H1 (cell line): Measurements from ENCODE around the gene ABCC9. TPM values are rescaled to one million over a fixed set of nuclear protein-coding genes. Genes with fewer than 3 reads are reported as not detected.

Source experiments
- CTCF ChIA-PET: fragments of 300-600 bp; sonication (Branson Sonifier 250); formaldehyde crosslinking; loops from one replicate; lab custom pipeline; 2021; ENCODE audit not compliant: partially characterized antibody; lab: Charles Lee
- POLR2A ChIA-PET: fragments of 300-600 bp; sonication (Branson Sonifier 250); formaldehyde crosslinking; loops from one replicate; lab custom pipeline; 2021; ENCODE audit warnings: inconsistent platforms; ENCODE audit not compliant: partially characterized antibody; lab: Charles Lee
- DNase-seq, 2 experiments: peaks; one replicate each; pipeline versions ENCODE4 v3.0.0 to v3.0.0-alpha.2; 2010 to 2022; ENCODE audit warnings: low spot score in 2 of 2, low read depth in 1 of 2, mixed read lengths in 1 of 2
- FAIRE-seq: peaks from 2 replicates; lab custom pipeline; 2011; peaks lifted over from hg19 to GRCh38; lab: Jason Lieb, UNC
- H2AFZ ChIP-seq: 2 replicates; pipeline ENCODE4 v1.8.1; 2012; ENCODE audit warnings: low read length, inconsistent platforms
- H2AK5ac ChIP-seq: 2 replicates; pipeline ENCODE4 v1.6.1; 2013; ENCODE audit warnings: low read depth, low read length
- H2BK120ac ChIP-seq: replicated peaks from 2 replicates; pipeline ENCODE3; 2013; ENCODE audit warnings: low read depth, low read length, inconsistent platforms
- H2BK12ac ChIP-seq: 2 replicates; pipeline ENCODE4 v1.6.1; 2013; ENCODE audit warnings: low read depth, low read length
- H2BK15ac ChIP-seq: 2 replicates; pipeline ENCODE4 v1.6.1; 2013; ENCODE audit warnings: low read length
- H2BK20ac ChIP-seq: 2 replicates; pipeline ENCODE4 v1.6.1; 2013; ENCODE audit warnings: low read length
- H2BK5ac ChIP-seq: 2 replicates; pipeline ENCODE4 v1.6.1; 2013; ENCODE audit warnings: low read depth, low read length
- H3K14ac ChIP-seq: 2 replicates; pipeline ENCODE4 v1.6.1; 2013; ENCODE audit warnings: inconsistent platforms; ENCODE audit not compliant: insufficient read length
- H3K18ac ChIP-seq: 2 replicates; pipeline ENCODE4 v1.6.1; 2013; ENCODE audit warnings: low read length; ENCODE audit errors: extremely low read depth
- H3K23ac ChIP-seq: 2 replicates; pipeline ENCODE4 v1.6.1; 2013; ENCODE audit warnings: inconsistent platforms; ENCODE audit not compliant: insufficient read length
- H3K23me2 ChIP-seq: 2 replicates; pipeline ENCODE4 v1.6.1; 2013; ENCODE audit warnings: low read depth, low read length
- H3K27ac ChIP-seq: 2 replicates; pipeline ENCODE4 v1.6.1; 2011; ENCODE audit warnings: low read depth, low read length, inconsistent platforms
- H3K27me3 ChIP-seq, 4 experiments: replicated peaks in 1 of 4; 1 replicate in 1 of 4; 2 replicates in 3 of 4; pipeline versions ENCODE4 v1.6.1 to v1.8.1; 2011 to 2013; ENCODE audit warnings: low read length in 3 of 4, mild to moderate bottlenecking in 3 of 4, inconsistent platforms in 2 of 4, mixed read lengths in 2 of 4, moderate library complexity in 1 of 4; ENCODE audit not compliant: control insufficient read depth in 3 of 4, insufficient read depth in 3 of 4; ENCODE audit errors: extremely low read depth in 1 of 4
- H3K36me3 ChIP-seq, 4 experiments: 2 replicates each; pipeline versions ENCODE4 v1.6.1 to v1.8.1; 2011 to 2013; ENCODE audit warnings: mild to moderate bottlenecking in 4 of 4, low read length in 3 of 4, moderate library complexity in 2 of 4, control low read depth in 1 of 4, inconsistent platforms in 1 of 4; ENCODE audit not compliant: insufficient read depth in 4 of 4, control insufficient read depth in 2 of 4
- H3K4ac ChIP-seq: replicated peaks from 2 replicates; pipeline ENCODE3; 2013; ENCODE audit warnings: low read length, low read depth, mixed read lengths, inconsistent platforms; ENCODE audit not compliant: insufficient read length
- H3K4me1 ChIP-seq, 4 experiments: replicated peaks in 1 of 4; 1 replicate in 1 of 4; 2 replicates in 3 of 4; pipeline versions ENCODE4 v1.6.1 to v1.8.1; 2011 to 2013; ENCODE audit warnings: low read length in 3 of 4, inconsistent platforms in 2 of 4, mixed read lengths in 1 of 4; ENCODE audit not compliant: insufficient read depth in 4 of 4, control insufficient read depth in 3 of 4
- H3K4me2 ChIP-seq, 2 experiments: 2 replicates each; pipeline versions ENCODE4 v1.6.1 to v1.8.1; 2011 to 2013; ENCODE audit warnings: low read depth in 2 of 2, low read length in 2 of 2, control low read depth in 1 of 2, inconsistent platforms in 1 of 2, mild to moderate bottlenecking in 1 of 2; ENCODE audit not compliant: insufficient read depth in 1 of 2
- H3K4me3 ChIP-seq, 4 experiments: fragments of 200-600, 300-600 bp in 1 of 4; sonication (generic), shearing (Covaris generic), sonication (Bioruptor Twin) in 1 of 4; 2 replicates each; pipeline versions ENCODE4 v1.5.1 to v1.8.1; 2011 to 2016; ENCODE audit warnings: low read length in 4 of 4, low read depth in 3 of 4, control low read depth in 2 of 4, inconsistent platforms in 2 of 4, mild to moderate bottlenecking in 2 of 4, mixed read lengths in 1 of 4, moderate library complexity in 1 of 4; ENCODE audit not compliant: insufficient read depth in 2 of 4; ENCODE audit errors: extremely low read depth in 1 of 4
- H3K56ac ChIP-seq: replicated peaks from 2 replicates; pipeline ENCODE3; 2013; ENCODE audit warnings: low read depth, mild to moderate bottlenecking, mixed read lengths, low read length, inconsistent platforms; ENCODE audit not compliant: insufficient read length
- H3K79me1 ChIP-seq: 2 replicates; pipeline ENCODE4 v1.6.1; 2013; ENCODE audit warnings: low read depth, low read length, control low read depth
- H3K79me2 ChIP-seq, 2 experiments: 2 replicates each; pipeline versions ENCODE4 v1.6.1 to v1.8.1; 2012 to 2013; ENCODE audit warnings: low read length in 2 of 2, mild to moderate bottlenecking in 2 of 2, inconsistent platforms in 1 of 2; ENCODE audit not compliant: insufficient read depth in 2 of 2, control insufficient read depth in 1 of 2
- H3K9ac ChIP-seq, 4 experiments: replicated peaks in 1 of 4; 1 replicate in 1 of 4; 2 replicates in 3 of 4; pipeline versions ENCODE4 v1.6.1 to v1.8.1; 2011 to 2013; ENCODE audit warnings: low read depth in 3 of 4, low read length in 3 of 4, control low read depth in 2 of 4, mild to moderate bottlenecking in 2 of 4, moderate library complexity in 2 of 4, inconsistent platforms in 1 of 4; ENCODE audit errors: extremely low read depth in 1 of 4
- H3K9me3 ChIP-seq, 2 experiments: 2 replicates each; pipeline versions ENCODE4 v1.6.1 to v1.8.1; 2012 to 2013; ENCODE audit warnings: mild to moderate bottlenecking in 2 of 2, moderate library complexity in 2 of 2, control low read depth in 1 of 2, inconsistent platforms in 1 of 2, low read depth in 1 of 2, low read length in 1 of 2, mixed read lengths in 1 of 2; ENCODE audit not compliant: insufficient read depth in 2 of 2
- H4K20me1 ChIP-seq, 2 experiments: replicated peaks in 1 of 2; 2 replicates each; pipeline versions ENCODE3 to v1.8.1; 2011 to 2013; ENCODE audit warnings: inconsistent platforms in 2 of 2, low read length in 2 of 2, mild to moderate bottlenecking in 1 of 2; ENCODE audit not compliant: insufficient read depth in 2 of 2, control insufficient read depth in 1 of 2
- H4K5ac ChIP-seq: 2 replicates; pipeline ENCODE4 v1.6.1; 2013; ENCODE audit warnings: low read length, low read depth, mixed read lengths, inconsistent platforms; ENCODE audit not compliant: insufficient read length
- H4K8ac ChIP-seq: 2 replicates; pipeline ENCODE4 v1.8.0; 2013; ENCODE audit warnings: mild to moderate bottlenecking, moderate library complexity, low read length, inconsistent platforms; ENCODE audit not compliant: insufficient read depth; ENCODE audit errors: extremely low read depth
- H4K91ac ChIP-seq: replicated peaks from 2 replicates; pipeline ENCODE3; 2013; ENCODE audit warnings: low read length, mixed read lengths, inconsistent platforms; ENCODE audit not compliant: insufficient read length
- BRCA1 ChIP-seq: IDR thresholded peaks from 2 replicates; pipeline ENCODE4 v1.6.1; 2012; ENCODE audit warnings: low read depth, low read length, improper control_type of control experiment
- CEBPB ChIP-seq: IDR thresholded peaks from 2 replicates; pipeline ENCODE4 v1.6.1; 2012; ENCODE audit warnings: low read depth, low read length
- CHD1 ChIP-seq: IDR thresholded peaks from 2 replicates; pipeline ENCODE4 v1.6.1; 2012; ENCODE audit warnings: low read depth, low read length, improper control_type of control experiment
- EZH2 ChIP-seq: fragments of 200-600 bp; sonication (generic); IDR thresholded peaks from 2 replicates; pipeline ENCODE4 v1.7.1; 2012; ENCODE audit warnings: low read depth, mild to moderate bottlenecking, moderate library complexity, low read length, inconsistent platforms; ENCODE audit not compliant: severe bottlenecking
- JUND ChIP-seq: IDR thresholded peaks from 2 replicates; pipeline ENCODE4 v1.6.1; 2011; ENCODE audit warnings: mild to moderate bottlenecking, improper control_type of control experiment, low read length
- MAFK ChIP-seq: IDR thresholded peaks from 2 replicates; pipeline ENCODE4 v1.6.1; 2012; ENCODE audit warnings: low read depth, mild to moderate bottlenecking, improper control_type of control experiment, low read length
- POU5F1 ChIP-seq: IDR thresholded peaks from 2 replicates; pipeline ENCODE4 v1.6.1; 2011; ENCODE audit warnings: low read depth, mild to moderate bottlenecking, low read length, moderate library complexity
- RAD21 ChIP-seq, 2 experiments: IDR thresholded peaks in 1 of 2; conservative IDR thresholded peaks in 1 of 2; 2 replicates each; pipeline ENCODE4 v1.6.1; 2011; ENCODE audit warnings: low read depth in 2 of 2, low read length in 2 of 2, improper control_type of control experiment in 1 of 2, inconsistent platforms in 1 of 2, mild to moderate bottlenecking in 1 of 2, moderate library complexity in 1 of 2
- SP1 ChIP-seq: IDR thresholded peaks from 2 replicates; pipeline ENCODE4 v1.6.1; 2011; ENCODE audit warnings: low read depth, low read length
- SP4 ChIP-seq: IDR thresholded peaks from 2 replicates; pipeline ENCODE4 v1.6.1; 2012; ENCODE audit warnings: low read length, inconsistent platforms
- SUZ12 ChIP-seq: fragments of 200-600 bp; sonication (generic); IDR thresholded peaks from 2 replicates; pipeline ENCODE4 v1.6.1; 2012; ENCODE audit warnings: mild to moderate bottlenecking, inconsistent platforms, low read length, moderate library complexity, mixed read lengths
- WGBS, 2 experiments: shearing (Covaris generic) in 1 of 2; methylation state at CpG; one replicate each; pipeline versions ENCODE4 v1.1.6 to v1.1.7; 2013 to 2015; ENCODE audit warnings: low lambda C conversion rate in 2 of 2, mixed read lengths in 2 of 2, inconsistent platforms in 1 of 2, low coverage in 1 of 2, missing lambda C conversion rate in 1 of 2; ENCODE audit not compliant: insufficient replicate concordance in 2 of 2, insufficient coverage in 1 of 2, insufficient read length in 1 of 2; ENCODE audit errors: extremely low coverage in 1 of 2, missing lambda C conversion rate in 1 of 2; 5-methylcytosine and 5-hydroxymethylcytosine counted together
- polyA plus RNA-seq, 7 experiments: library from polyadenylated mRNA; depleted of rRNA in 3 of 7; stranded (reverse) in 5 of 7; unstranded in 2 of 7; fragments of >200 nt in 5 of 7; fragments of 200-250 nt in 2 of 7; gene quantifications; 1 replicate in 5 of 7; 2 replicates in 1 of 7; 4 replicates in 1 of 7; pipeline versions ENCODE4 v1.2.1 to v1.2.3, GENCODE V29; 2011 to 2013; ENCODE audit warnings: missing spikeins in 2 of 7, mixed read lengths in 2 of 7
- total RNA-seq: library from RNA; stranded (reverse); fragmentation: NEBNext Ultra II Directional; extraction: Animal tissue kit (Norgen Biotek cat#: 25700); gene quantifications from 2 replicates; pipeline ENCODE4 v1.2.1, GENCODE V29; 2021
- TF ChIP-seq, protein P1 (sequence below): IDR thresholded peaks from 2 replicates; pipeline ENCODE4 v1.6.1; 2011; ENCODE audit warnings: low read depth, mild to moderate bottlenecking, low read length; ENCODE audit not compliant: insufficient read depth
- TF ChIP-seq, protein P2 (sequence below): IDR thresholded peaks from 2 replicates; pipeline ENCODE4 v1.6.1; 2012; ENCODE audit warnings: inconsistent platforms
- TF ChIP-seq, protein P3 (sequence below): IDR thresholded peaks from 2 replicates; pipeline ENCODE4 v1.6.1; 2011; ENCODE audit warnings: low read length, improper control_type of control experiment

ABCC9 gene
- total and polyA plus RNA-seq, 2 of the 8 experiments (the other 6 are each of a cell fraction or from before 2014, with no cell fraction given), result under 0.01 TPM; not detected in 1

DNA sequence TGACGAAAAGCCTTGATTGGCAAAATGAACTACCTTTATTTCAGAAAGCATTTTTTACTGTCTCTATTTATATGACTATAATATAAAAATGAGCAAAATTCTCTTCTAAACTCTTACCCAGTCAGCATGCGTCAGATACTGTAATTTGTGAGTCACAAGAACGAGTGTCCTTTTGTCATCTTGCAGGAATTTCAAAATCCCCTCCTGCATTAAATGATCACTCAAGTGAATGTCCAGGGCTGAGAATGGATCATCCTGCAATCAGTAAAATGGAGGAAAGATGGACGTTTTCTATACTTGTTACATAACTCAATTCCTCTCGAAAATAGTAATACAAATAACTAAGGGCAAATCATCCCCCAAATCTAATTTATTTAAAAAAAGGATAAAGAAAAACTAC, 89.0 kb downstream of the ABCC9 start:
- no peak overlapping the region for H4K5ac ChIP-seq
- no peaks in the 10 kb centered on the region for H3K23me2 ChIP-seq
- no peak overlapping the region for H2BK20ac ChIP-seq
- H3K4me3 ChIP-seq, result no peak overlapping the region
- no peaks in the 10 kb centered on the region for H3K9me3 ChIP-seq
- ChIA-PET CTCF (no interaction called here), POLR2A (no interaction called here)
- 89% methylated on average over 5 of the region's 5 CpGs; no CpG with 5 or more reads in 1 of the 2 experiments for WGBS, 2 experiments
- H2BK120ac ChIP-seq, result no peak overlapping the region
- H4K8ac ChIP-seq, result no peak overlapping the region
- H4K20me1 ChIP-seq, result no peaks in the 10 kb centered on the region
- H3K18ac ChIP-seq, result no peak overlapping the region
- no peak overlapping the region for H3K9ac ChIP-seq
- H3K14ac ChIP-seq, result no peak overlapping the region
- H3K79me2 ChIP-seq, result no peaks in the 10 kb centered on the region
- H2BK5ac ChIP-seq, result no peak overlapping the region
- H3K4me2 ChIP-seq, result no peak overlapping the region
- H3K4me1 ChIP-seq, result no peaks in the 10 kb centered on the region
- H3K27me3 ChIP-seq, result no peaks in the 10 kb centered on the region
- no peak overlapping the region for H2AK5ac ChIP-seq
- no peak for FAIRE-seq
- no peak overlapping the region for H3K27ac ChIP-seq
- H3K4ac ChIP-seq, result no peak overlapping the region
- DNase-seq, result no peak
- no peaks in the 10 kb centered on the region for H3K36me3 ChIP-seq
- H3K79me1 ChIP-seq, result no peaks in the 10 kb centered on the region
- H2BK15ac ChIP-seq, result no peak overlapping the region
- H2BK12ac ChIP-seq, result no peak overlapping the region
- H2AFZ ChIP-seq, result no peak overlapping the region
- no peak overlapping the region for H3K23ac ChIP-seq
- H4K91ac ChIP-seq, result no peak overlapping the region
- H3K56ac ChIP-seq, result no peak overlapping the region
- TF ChIP-seq CEBPB (no peak), SP4 (no peak), CHD1 (no peak), POU5F1 (no peak), SUZ12 (no peak), JUND (no peak), MAFK (no peak), RAD21 (IDR thresholded peaks at IDR 0.05 in 1 of 2, conservative IDR thresholded peaks at IDR 0.05 in 1 of 2; ENCODE audit: low read depth in 2 of 2, low read length in 2 of 2) (no peak), SP1 (no peak), BRCA1 (no peak), EZH2 (no peak)
- TF ChIP-seq, protein P1, sequence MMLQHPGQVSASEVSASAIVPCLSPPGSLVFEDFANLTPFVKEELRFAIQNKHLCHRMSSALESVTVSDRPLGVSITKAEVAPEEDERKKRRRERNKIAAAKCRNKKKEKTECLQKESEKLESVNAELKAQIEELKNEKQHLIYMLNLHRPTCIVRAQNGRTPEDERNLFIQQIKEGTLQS, result no peak
- TF ChIP-seq, protein P2, sequence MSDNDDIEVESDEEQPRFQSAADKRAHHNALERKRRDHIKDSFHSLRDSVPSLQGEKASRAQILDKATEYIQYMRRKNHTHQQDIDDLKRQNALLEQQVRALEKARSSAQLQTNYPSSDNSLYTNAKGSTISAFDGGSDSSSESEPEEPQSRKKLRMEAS, result no peak
- TF ChIP-seq, protein P3, sequence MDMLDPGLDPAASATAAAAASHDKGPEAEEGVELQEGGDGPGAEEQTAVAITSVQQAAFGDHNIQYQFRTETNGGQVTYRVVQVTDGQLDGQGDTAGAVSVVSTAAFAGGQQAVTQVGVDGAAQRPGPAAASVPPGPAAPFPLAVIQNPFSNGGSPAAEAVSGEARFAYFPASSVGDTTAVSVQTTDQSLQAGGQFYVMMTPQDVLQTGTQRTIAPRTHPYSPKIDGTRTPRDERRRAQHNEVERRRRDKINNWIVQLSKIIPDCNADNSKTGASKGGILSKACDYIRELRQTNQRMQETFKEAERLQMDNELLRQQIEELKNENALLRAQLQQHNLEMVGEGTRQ, result no peak
